Stimulated activated CD8-positive, alpha-beta memory T cell treated with anti-CD3 and anti-CD28 coated beads, Interleukin-15, amount 100 ng/mL, for 24 hours (primary cell): ENCODE data around the gene SLC44A5.
"Not testable (repeated sequence)": the region's sequence is repeated elsewhere in the genome, so short reads cannot be mapped to it uniquely, and the experiment has no call there.

ENCODE experiments used
- DNase-seq: peaks from one replicate; pipeline ENCODE4 v3.0.0-alpha.2; 2020; ENCODE audit warnings: low read depth

The SLC44A5 gene

GRCh38 chr1:75273110-75273509 is 337.8 kb downstream of the SLC44A5 start:
- no peak for DNase-seq

DNA sequence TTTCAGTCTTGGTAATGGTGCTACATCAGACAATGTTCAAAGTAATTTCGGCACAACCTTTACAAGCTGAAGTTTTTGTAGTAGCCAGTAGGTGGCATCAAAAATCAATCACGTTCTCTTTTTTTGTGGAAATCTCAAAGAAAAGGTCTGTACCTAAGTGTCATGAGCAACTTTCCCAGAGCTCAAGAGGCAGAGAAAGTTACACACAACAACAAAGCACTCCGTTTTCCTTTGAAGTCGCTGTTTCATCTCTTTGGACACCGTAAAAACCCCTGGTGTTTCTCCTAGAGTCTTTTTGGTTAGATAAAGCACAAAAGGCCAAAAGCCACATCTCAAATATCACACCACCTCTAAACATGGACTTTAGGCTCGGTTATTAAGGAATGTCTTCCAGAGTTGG is 345.1 kb downstream of the SLC44A5 start:
- no peak for DNase-seq

DNA sequence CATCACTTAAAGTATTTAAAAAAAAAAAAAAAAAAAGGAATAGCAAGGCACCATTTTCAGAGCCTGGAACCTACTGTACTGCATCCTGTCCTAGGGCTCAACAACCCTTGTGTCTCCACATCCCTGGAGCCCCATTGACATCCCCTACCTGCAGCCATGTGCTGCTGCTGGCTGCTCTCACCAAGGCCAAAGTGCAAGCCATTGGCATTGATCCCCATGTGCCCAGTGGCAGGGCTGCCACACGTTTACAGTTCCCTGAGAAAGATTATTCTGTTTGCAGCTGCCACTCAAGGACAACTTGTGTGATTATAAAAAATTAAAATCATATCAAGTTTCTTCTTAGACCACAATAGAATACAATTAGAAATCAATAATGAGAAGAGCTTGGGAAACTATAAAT is 346.8 kb downstream of the SLC44A5 start:
- DNase-seq, result no peak

DNA sequence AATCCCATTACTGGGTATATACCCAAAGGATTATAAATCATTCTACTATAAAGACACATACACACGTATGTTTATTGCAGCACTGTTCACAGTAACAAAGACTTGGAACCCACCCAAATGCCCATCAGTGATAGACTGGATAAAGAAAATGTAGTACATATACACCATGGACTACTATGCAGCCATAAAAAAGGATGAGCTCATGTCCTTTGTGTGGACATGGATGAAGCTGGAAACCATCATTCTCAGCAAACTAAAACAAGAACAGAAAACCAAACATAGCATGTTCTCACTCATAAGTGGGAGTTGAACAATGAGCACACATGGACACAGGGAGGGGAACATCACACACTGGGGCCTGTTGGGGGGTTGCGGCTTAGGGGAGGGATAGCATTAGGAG is 347.3 kb downstream of the SLC44A5 start:
- DNase-seq, result not testable (repeated sequence)

GRCh38 chr1:75261946-75262345 is 349.0 kb downstream of the SLC44A5 start:
- not testable (repeated sequence) for DNase-seq

GRCh38 chr1:75258351-75258750 is 352.6 kb downstream of the SLC44A5 start:
- no peak for DNase-seq

GRCh38 chr1:75257424-75257823 is 353.5 kb downstream of the SLC44A5 start:
- DNase-seq, result no peak

DNA sequence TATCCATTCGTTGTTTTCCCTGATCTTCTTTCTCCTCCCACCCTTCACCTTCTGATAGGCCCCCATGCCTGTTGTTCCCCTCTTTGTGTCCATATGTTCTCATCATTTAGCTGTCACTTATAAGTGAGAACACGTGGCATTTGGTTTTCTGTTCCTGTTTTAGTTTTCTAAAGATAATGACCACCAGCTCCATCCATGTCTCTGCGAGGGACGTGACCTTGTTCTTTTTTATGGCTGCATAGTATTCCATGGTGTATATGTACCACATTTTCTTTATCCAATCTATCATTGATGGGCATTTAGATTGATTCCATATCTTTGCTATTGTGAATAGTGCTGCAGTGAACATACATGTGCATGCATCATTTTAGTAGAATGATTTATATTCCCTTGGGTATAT is 360.8 kb downstream of the SLC44A5 start:
- not testable (repeated sequence) for DNase-seq

DNA sequence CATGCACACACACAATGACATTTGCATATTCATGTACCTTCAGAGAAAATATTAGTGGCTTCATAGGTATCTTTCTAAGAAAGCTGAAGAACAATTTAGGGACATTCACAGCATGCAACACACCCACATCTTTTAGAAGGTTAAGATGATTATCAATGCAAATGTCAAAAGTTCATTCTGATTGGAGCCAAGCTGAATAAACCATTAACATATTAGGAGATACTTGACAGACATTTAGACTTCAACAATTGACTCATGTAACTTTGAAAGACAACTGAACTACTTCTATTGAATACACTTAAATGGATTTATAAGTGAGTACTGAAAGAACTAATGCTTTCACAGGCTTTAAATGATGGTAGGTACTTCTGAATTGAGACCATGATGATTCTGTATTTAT is 365.7 kb downstream of the SLC44A5 start:
- no peak for DNase-seq

- no peak for DNase-seq
Observed at GRCh38 chr1:75243124-75243523, 367.8 kb downstream of the SLC44A5 start.

- DNase-seq, result no peak
Observed at GRCh38 chr1:75237316-75237715, 373.6 kb downstream of the SLC44A5 start.

GRCh38 chr1:75234562-75234961 is 376.4 kb downstream of the SLC44A5 start:
- DNase-seq, result no peak

DNA sequence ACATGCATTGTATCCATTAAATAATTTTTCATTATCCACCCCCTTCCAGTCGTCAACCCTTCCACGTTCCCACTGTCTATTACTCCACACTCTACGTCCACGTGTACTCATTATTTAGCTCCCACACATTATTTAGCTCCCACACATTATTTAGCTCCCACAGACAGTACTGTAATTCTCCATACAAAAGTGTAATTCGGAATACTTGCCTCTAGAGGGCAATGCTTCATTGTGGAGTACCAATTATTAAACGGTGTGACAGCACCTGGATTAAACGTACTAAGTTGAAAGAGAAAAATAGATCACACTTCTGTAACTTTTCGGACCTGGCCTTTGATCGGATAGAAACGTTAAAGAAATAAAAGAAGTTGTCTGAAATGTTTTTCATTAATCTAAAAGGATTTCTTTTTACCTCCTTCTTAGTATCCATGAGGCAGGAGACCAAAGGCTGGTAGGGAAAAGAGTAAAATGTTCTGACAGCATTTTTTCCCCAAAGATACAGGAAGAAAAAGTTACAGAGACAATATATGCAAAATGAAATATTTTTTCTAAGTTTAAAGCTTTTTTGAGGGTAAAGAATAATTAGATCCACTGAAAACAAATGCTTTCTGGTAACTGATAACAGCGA is 377.5 kb downstream of the SLC44A5 start:
- DNase-seq, result no peak

GRCh38 chr1:75220072-75220471 is 390.8 kb downstream of the SLC44A5 start:
- no peak for DNase-seq

- DNase-seq, result no peak
Observed at GRCh38 chr1:75214017-75214416, 396.9 kb downstream of the SLC44A5 start.

GRCh38 chr1:75211648-75212047 is 399.3 kb downstream of the SLC44A5 start:
- no peak for DNase-seq

- no peak for DNase-seq
Observed at GRCh38 chr1:75208862-75209261, 402.1 kb downstream of the SLC44A5 start.

DNA sequence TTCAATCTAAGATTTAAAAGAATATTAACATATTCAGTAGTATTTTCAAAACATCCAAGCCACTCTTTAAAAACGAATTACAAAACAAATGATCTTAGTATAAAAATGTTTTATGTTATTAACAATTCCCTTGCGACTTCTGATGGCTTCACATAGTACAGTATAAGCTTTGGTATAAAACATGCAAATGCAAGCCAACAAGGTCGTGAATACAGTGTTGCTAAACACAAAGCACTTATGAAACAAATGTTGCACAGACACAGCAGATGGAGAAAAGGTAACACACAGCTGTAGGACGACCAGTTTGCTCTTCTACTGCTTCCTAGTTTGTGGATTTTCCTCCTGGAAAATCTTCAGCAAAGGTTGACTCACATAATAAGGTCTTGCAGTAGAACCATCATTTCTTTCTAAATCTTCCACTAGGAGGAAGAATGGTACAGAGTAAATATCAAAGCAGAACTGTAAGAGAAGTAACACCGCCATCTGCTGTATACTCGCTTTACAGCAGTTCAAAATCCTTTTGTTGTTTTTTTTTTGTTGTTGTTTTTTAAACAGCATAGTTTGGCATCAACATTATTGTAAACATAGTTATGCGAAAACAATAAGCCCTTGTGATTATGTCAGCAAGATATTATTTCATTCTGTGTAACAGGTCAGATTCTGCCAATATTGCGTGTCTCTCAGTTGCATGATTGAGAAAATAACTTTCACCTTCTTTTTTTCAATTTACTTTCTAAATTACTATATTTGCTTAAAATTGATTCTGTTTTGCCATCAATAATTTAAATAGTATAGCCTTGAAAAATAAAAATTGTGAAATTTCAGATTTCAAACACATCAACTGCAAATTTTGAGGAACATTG is 407.3 kb downstream of the SLC44A5 start:
- DNase-seq, result no peak

DNA sequence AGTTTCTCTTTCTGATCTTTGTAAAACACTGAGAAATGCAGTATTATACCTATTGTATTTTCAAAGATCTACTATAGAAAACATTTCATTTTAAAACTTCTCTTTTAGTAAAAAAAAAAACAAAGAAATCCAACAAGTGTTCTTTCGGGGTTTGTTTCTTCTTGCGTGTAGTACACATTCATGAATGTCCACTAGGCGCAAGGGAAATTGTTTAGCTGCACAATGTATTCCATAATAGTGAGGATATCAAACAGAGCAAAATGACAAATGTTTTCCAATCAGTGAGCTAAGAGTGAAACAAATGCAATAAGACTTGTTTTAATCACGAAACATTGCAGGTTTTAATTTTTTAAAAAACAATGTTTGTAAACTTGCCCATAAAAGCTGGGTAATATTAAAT is 408.2 kb downstream of the SLC44A5 start:
- no peak for DNase-seq

DNA sequence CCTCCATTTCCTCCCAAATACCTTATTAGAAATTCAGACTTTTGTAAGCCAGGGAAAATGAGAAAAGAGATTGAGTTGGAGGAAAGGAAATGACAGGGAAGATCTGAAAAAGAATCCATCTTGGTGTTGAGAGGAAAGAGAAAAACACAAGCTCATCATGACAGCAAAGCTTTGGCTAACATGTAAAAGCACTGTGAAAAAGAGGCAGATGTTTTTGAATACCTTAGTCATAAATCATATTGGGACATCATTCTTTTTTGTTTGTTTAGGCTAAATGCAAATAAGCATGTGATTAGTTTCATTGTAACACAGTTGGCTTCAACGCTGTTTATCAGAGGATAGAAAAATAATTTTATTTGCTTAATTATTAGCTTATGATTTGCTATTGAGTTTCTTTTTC is 412.2 kb downstream of the SLC44A5 start:
- no peak for DNase-seq

DNA sequence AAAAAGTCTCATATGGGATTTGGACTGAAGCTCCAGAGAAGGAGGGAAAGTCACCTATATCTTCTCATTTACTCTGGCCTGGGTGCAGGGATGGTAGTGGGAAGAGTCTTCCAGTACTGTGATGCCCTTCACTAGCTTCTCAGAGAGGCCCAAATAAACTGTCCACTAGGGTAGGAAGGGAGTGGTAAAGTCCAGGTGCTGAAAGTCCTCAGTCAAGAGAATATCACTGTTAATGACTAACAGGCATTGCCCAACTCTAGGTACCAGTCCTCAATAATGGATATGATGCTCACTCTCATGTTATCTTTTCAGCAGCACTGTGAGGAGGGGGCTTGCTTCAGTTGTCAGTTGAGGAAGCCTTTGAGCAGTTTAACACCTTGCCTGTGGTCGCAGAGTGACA is 412.8 kb downstream of the SLC44A5 start:
- DNase-seq, result no peak

DNA sequence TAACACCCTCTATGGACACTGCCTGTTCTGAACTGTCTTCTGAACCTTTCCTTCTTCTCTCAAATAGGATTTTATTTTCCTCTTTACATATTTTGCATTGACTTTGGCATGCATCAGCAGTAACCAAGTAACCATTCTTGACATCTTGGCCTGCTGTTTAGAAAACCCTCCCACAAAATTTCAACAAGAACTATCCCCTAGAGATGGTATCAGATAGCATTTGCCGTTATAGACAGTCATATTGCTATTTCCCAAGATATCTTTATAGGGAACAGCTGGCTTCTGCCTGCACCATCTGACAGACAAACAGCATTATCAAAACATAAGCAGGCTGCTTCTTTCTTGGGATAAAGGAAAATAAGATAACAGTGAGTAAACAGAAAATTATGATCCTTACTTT is 422.0 kb downstream of the SLC44A5 start:
- no peak for DNase-seq

DNA sequence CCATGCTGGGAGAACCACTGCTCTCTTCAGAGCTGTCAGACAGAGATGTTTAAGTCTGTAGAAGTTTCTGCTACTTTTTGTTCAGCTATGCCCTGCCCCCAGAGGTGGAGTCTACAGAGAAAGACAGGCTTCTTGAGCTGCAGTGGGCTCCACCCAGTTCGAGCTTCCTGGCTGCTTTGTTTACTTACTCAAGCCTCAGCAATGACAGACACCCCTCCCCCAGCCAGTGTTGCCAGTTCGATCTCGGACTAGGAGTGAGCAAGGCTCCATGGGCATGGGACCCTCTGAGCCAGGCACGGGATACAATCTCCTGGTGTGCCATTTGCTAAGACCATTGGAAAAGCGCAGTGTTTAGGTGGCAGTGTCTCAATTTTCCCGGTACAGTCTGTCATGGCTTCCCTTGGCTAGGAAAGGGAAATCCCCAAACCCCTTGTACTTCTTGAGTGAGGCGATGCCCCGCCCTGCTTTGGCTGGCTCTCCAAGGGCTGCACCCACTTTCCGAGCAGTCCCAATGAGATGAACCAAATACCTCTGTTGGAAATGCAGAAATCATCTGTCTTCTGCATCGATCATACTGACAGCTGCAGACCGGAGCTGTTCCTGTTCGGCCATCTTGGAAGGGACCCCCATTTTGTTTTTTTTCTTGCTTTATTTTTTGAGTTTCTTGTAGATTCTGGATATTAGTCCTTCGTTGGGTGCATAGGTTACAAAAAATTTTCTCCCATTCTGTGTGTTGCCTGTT is 429.5 kb downstream of the SLC44A5 start:
- not testable (repeated sequence) for DNase-seq
